GM23338 (cell line): Measurements from ENCODE around the gene OCIAD2. TPM values are rescaled to one million over a fixed set of nuclear protein-coding genes. Genes with fewer than 3 reads are reported as not detected.

Source experiments
- ATAC-seq: fragments of 200-7000 bp; cut with Tn5 transposase; 3 replicates; pipeline ENCODE4 v1.9.1; 2020
- DNase-seq: peaks from one replicate; pipeline ENCODE4 v3.0.0-alpha.2; 2015; ENCODE audit warnings: low spot score
- H2AFZ ChIP-seq: fragments of 200-600 bp; sonication (generic); 2 replicates; pipeline ENCODE4 v1.8.0; 2016; ENCODE audit warnings: antibody characterized with exemption, mild to moderate bottlenecking, moderate library complexity
- H3F3A ChIP-seq: fragments of 200-600 bp; sonication (generic); replicated peaks from 2 replicates; pipeline ENCODE4 v1.8.0; 2017; ENCODE audit warnings: antibody characterized with exemption, mixed run types, low read depth
- H3K27ac ChIP-seq: fragments of 200-600 bp; sonication (generic); 2 replicates; pipeline ENCODE4 v1.6.1; 2016; ENCODE audit warnings: low read depth
- H3K27me3 ChIP-seq: fragments of 200-600 bp; sonication (generic); 2 replicates; pipeline ENCODE4 v1.8.0; 2016; ENCODE audit warnings: mild to moderate bottlenecking, mixed run types, moderate library complexity; ENCODE audit not compliant: insufficient read depth
- H3K36me3 ChIP-seq: fragments of 200-600 bp; sonication (generic); 2 replicates; pipeline ENCODE4 v1.8.0; 2016; ENCODE audit warnings: mild to moderate bottlenecking; ENCODE audit not compliant: insufficient read depth
- H3K4me1 ChIP-seq: fragments of 200-600 bp; sonication (generic); 2 replicates; pipeline ENCODE4 v1.8.0; 2016; ENCODE audit warnings: mild to moderate bottlenecking, moderate library complexity; ENCODE audit not compliant: insufficient read depth
- H3K4me2 ChIP-seq: fragments of 200-600 bp; sonication (generic); 2 replicates; pipeline ENCODE4 v1.7.1; 2017; ENCODE audit warnings: mixed run types
- H3K4me3 ChIP-seq: fragments of 200-600 bp; sonication (generic); 2 replicates; pipeline ENCODE4 v1.6.1; 2016; ENCODE audit warnings: mixed run types
- H3K79me2 ChIP-seq: fragments of 200-600 bp; sonication (generic); replicated peaks from 2 replicates; pipeline ENCODE4 v1.8.0; 2017; ENCODE audit warnings: mild to moderate bottlenecking; ENCODE audit not compliant: insufficient read depth
- H3K9me2 ChIP-seq: fragments of 200-600 bp; sonication (generic); 2 replicates; pipeline ENCODE4 v1.8.0; 2017; ENCODE audit not compliant: insufficient read depth
- H4K20me1 ChIP-seq: fragments of 200-600 bp; sonication (generic); replicated peaks from 2 replicates; pipeline ENCODE4 v1.8.0; 2017; ENCODE audit warnings: mild to moderate bottlenecking; ENCODE audit not compliant: insufficient read depth
- H3K27ac Mint-ChIP-seq: 2 replicates; pipeline ENCODE4 v1.8.0; 2020; ENCODE audit warnings: inconsistent platforms, mild to moderate bottlenecking, moderate library complexity, mixed read lengths
- H3K27me3 Mint-ChIP-seq: 3 replicates; pipeline ENCODE4 v1.8.0; 2022; ENCODE audit warnings: low read depth, mild to moderate bottlenecking, moderate library complexity, mixed read lengths, inconsistent platforms; ENCODE audit not compliant: insufficient read depth, poor library complexity
- H3K36me3 Mint-ChIP-seq: 3 replicates; pipeline ENCODE4 v1.8.0; 2021; ENCODE audit warnings: low read depth, mild to moderate bottlenecking, inconsistent platforms, moderate library complexity, mixed read lengths
- H3K4me1 Mint-ChIP-seq: 3 replicates; pipeline ENCODE4 v1.8.0; 2020; ENCODE audit warnings: mild to moderate bottlenecking, inconsistent platforms, mixed read lengths
- H3K4me3 Mint-ChIP-seq: 3 replicates; pipeline ENCODE4 v1.8.0; 2021; ENCODE audit warnings: moderate library complexity, mild to moderate bottlenecking, inconsistent platforms, mixed read lengths
- H3K9me3 Mint-ChIP-seq: 3 replicates; pipeline ENCODE4 v1.8.0; 2020; ENCODE audit warnings: moderate library complexity, mild to moderate bottlenecking, inconsistent platforms, mixed read lengths
- CREB1 ChIP-seq: fragments of 250-450 bp; sonication (Bioruptor Pico); IDR thresholded peaks from 2 replicates; pipeline ENCODE4 v1.5.0; 2020; ENCODE audit warnings: low read depth, mild to moderate bottlenecking, moderate library complexity
- CTCF ChIP-seq, 2 experiments: fragments of 200-600 bp in 1 of 2; sonication (generic) in 1 of 2; conservative IDR thresholded peaks; 2 replicates each; pipeline versions ENCODE4 v1.5.1 to v1.6.1; 2016 to 2017; ENCODE audit warnings: antibody characterized with exemption in 2 of 2, low read depth in 2 of 2, mild to moderate bottlenecking in 2 of 2, moderate library complexity in 1 of 2
- EZH2 ChIP-seq: fragments of 200-600 bp; sonication (generic); IDR thresholded peaks from one replicate; pipeline ENCODE4 v1.8.0; 2017; ENCODE audit warnings: antibody characterized with exemption, mild to moderate bottlenecking, low read depth; ENCODE audit not compliant: unreplicated experiment
- EZH2phosphoT487 ChIP-seq: fragments of 200-600 bp; sonication (generic); IDR thresholded peaks from one replicate; pipeline ENCODE4 v1.8.1; 2018; ENCODE audit warnings: antibody characterized with exemption; ENCODE audit not compliant: unreplicated experiment
- NANOG ChIP-seq: IDR thresholded peaks from 2 replicates; pipeline ENCODE4 v1.6.1; 2016; ENCODE audit warnings: antibody characterized with exemption, borderline replicate concordance
- POLR2AphosphoS5 ChIP-seq: IDR thresholded peaks from 2 replicates; pipeline ENCODE4 v1.6.1; 2016; ENCODE audit warnings: antibody characterized with exemption, low read depth
- STAT1 ChIP-seq: IDR thresholded peaks from one replicate; pipeline ENCODE4 v1.6.1; 2016; ENCODE audit warnings: antibody characterized with exemption; ENCODE audit not compliant: unreplicated experiment
- ZNF114 ChIP-seq: fragments of 250-450 bp; sonication (Bioruptor Pico); IDR thresholded peaks from 2 replicates; pipeline ENCODE4 v1.5.0; 2020; ENCODE audit warnings: mild to moderate bottlenecking, moderate library complexity
- ZNF331 ChIP-seq: fragments of 250-450 bp; sonication (Bioruptor Pico); IDR thresholded peaks from 2 replicates; pipeline ENCODE4 v1.5.0; 2020; ENCODE audit warnings: low read depth, mild to moderate bottlenecking, moderate library complexity
- ZNF462 ChIP-seq: fragments of 250-450 bp; sonication (Bioruptor Pico); IDR thresholded peaks from 2 replicates; pipeline ENCODE4 v1.5.0; 2020; ENCODE audit warnings: mild to moderate bottlenecking, moderate library complexity
- polyA plus RNA-seq: library from polyadenylated mRNA; unstranded; fragments of >200 nt; fragmentation: Nextera tagmentation; extraction: Ambion mirVana; gene quantifications from 2 replicates; pipeline ENCODE4 v1.2.1, GENCODE V29; 2016
- total RNA-seq: library from RNA; depleted of rRNA; stranded (reverse); fragments of >200 nt; shearing (Covaris generic); gene quantifications from 2 replicates; pipeline ENCODE4 v1.2.3, GENCODE V29; 2014
- TF ChIP-seq, protein P1 (sequence below): IDR thresholded peaks from one replicate; pipeline ENCODE4 v1.6.1; 2018; ENCODE audit warnings: antibody characterized with exemption; ENCODE audit not compliant: unreplicated experiment

Gene OCIAD2
- total and polyA plus RNA-seq, 2 experiments from 2014 or later: 36.8 to 317 TPM

GRCh38 chr4:48853604-48854394 lies 52.8 kb downstream of the OCIAD2 start:
- H3K27ac Mint-ChIP-seq: no peak overlapping the region; the same call in 1 of the 2 replicates

More at GRCh38 chr4:48853604-48854394, 52.8 kb downstream of the OCIAD2 start:
- TF ChIP-seq NANOG: no peak
- no peak for TF ChIP-seq CREB1 (CRISPR knock-in tag)
- no peak for TF ChIP-seq ZNF331
- no peak for TF ChIP-seq EZH2
- no peak for TF ChIP-seq CTCF (conservative IDR thresholded peaks at IDR 0.05; ENCODE audit: low read depth in 2 of 2)
- TF ChIP-seq ZNF114 (CRISPR knock-in tag): no peak
- TF ChIP-seq ZNF462: no peak
- no peak for TF ChIP-seq POLR2AphosphoS5
- TF ChIP-seq, protein P1, sequence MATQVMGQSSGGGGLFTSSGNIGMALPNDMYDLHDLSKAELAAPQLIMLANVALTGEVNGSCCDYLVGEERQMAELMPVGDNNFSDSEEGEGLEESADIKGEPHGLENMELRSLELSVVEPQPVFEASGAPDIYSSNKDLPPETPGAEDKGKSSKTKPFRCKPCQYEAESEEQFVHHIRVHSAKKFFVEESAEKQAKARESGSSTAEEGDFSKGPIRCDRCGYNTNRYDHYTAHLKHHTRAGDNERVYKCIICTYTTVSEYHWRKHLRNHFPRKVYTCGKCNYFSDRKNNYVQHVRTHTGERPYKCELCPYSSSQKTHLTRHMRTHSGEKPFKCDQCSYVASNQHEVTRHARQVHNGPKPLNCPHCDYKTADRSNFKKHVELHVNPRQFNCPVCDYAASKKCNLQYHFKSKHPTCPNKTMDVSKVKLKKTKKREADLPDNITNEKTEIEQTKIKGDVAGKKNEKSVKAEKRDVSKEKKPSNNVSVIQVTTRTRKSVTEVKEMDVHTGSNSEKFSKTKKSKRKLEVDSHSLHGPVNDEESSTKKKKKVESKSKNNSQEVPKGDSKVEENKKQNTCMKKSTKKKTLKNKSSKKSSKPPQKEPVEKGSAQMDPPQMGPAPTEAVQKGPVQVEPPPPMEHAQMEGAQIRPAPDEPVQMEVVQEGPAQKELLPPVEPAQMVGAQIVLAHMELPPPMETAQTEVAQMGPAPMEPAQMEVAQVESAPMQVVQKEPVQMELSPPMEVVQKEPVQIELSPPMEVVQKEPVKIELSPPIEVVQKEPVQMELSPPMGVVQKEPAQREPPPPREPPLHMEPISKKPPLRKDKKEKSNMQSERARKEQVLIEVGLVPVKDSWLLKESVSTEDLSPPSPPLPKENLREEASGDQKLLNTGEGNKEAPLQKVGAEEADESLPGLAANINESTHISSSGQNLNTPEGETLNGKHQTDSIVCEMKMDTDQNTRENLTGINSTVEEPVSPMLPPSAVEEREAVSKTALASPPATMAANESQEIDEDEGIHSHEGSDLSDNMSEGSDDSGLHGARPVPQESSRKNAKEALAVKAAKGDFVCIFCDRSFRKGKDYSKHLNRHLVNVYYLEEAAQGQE: no peak
- TF ChIP-seq EZH2phosphoT487: no peak
- TF ChIP-seq STAT1: no peak
- no peaks in the 10 kb centered on the region for H3K9me2 ChIP-seq
- peaks cover 8% of the 10 kb centered on the region; the same call in 1 of the 2 replicates for H4K20me1 ChIP-seq
- H3K27ac ChIP-seq: no peak overlapping the region
- H3K79me2 ChIP-seq: peaks cover 11% of the 10 kb centered on the region; the same call in 1 of the 2 replicates
- H2AFZ ChIP-seq: no peak overlapping the region
- peaks cover 66% of the 10 kb centered on the region for H3K36me3 Mint-ChIP-seq
- no peak overlapping the region for H3K4me3 ChIP-seq
- no peaks in the 10 kb centered on the region for H3K9me3 Mint-ChIP-seq
- H3K27me3 Mint-ChIP-seq: no peaks in the 10 kb centered on the region
- H3K4me1 Mint-ChIP-seq: no peaks in the 10 kb centered on the region
- DNase-seq (no peak), ATAC-seq (no peak)
- no peaks in the 10 kb centered on the region for H3K4me1 ChIP-seq
- no peak overlapping the region for H3K4me2 ChIP-seq
- H3K4me3 Mint-ChIP-seq: no peak overlapping the region
- no peaks in the 10 kb centered on the region for H3K27me3 ChIP-seq
- no peaks in the 10 kb centered on the region for H3F3A ChIP-seq
- H3K36me3 ChIP-seq: peaks cover 41% of the 10 kb centered on the region; the same call in 1 of the 2 replicates
